Measurements from ENCODE around the gene PCNX3. TPM values are rescaled to one million over a fixed set of nuclear protein-coding genes. Genes with fewer than 3 reads are reported as not detected.
A peak's percentile ranks its signal among the peaks of the same experiment; 100 is the strongest.

The PCNX3 gene
- total and polyA plus RNA-seq, 2 donors (not counting 3 experiments of a cell fraction or from before 2014, with no cell fraction given): 42.6 to 53.9 TPM

DNA sequence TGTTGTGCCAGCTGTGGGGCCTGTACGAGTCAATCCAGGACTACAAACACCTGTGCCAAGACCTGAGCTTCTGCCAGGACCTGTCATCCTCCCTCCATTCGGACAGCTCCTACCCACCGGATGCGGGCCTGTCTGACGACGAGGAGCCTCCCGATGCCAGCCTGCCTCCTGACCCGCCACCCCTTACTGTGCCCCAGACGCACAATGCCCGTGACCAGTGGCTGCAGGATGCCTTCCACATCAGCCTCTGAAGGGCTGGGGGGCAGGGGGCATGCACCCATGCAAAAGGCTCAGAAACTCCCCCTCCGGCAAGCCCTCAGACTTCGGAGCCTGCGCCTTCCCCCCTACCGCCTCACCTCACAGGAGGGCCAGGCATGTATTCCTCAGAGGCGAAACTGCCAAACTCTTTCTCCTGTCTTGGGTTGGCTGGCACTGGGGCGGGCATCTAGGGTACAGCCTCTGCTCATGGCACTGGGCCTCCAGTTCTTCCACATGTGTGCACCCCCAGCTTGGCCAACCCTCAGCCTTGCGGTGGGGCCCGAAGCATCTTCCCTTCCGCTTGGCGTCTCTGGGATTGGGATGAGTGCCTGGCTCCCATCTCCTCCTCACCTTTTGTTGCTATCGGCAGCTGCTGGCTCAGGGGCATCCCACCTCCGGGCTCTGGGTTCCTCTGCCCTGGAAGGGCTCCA is 42.0 kb upstream of the PCNX3 start:
- Histone ChIP-seq H3K79me2 (ENCODE audit: control insufficient read depth, insufficient read depth, low read length) (peaks cover 25% of the 10 kb centered on the region), H3K27me3 (ENCODE audit: control insufficient read depth in 2 of 2, insufficient read depth in 2 of 2, low read length in 2 of 2) (no peaks in the 10 kb centered on the region), H3K27ac (ENCODE audit: insufficient read depth, low read depth, low read length) (no peak overlapping the region), H3K36me3 (ENCODE audit: control insufficient read depth in 2 of 2, extremely low read depth in 1 of 2, insufficient read depth in 2 of 2, low read length in 2 of 2) (no peaks in the 10 kb centered on the region), H3K4me1 (ENCODE audit: control insufficient read depth, extremely low read depth, insufficient read depth, low read length) (peaks cover 60% of the 10 kb centered on the region), H3K9me1 (replicated peaks; ENCODE audit: control insufficient read depth, extremely low read depth, insufficient read depth, low read length) (no peaks in the 10 kb centered on the region), H3K9ac (replicated peaks; ENCODE audit: extremely low read depth, insufficient read depth, low read length) (peak overlapping the region; percentile 76), H3K9me3 (replicated peaks; ENCODE audit: control insufficient read depth, insufficient read depth, low read length) (no peaks in the 10 kb centered on the region), H2AFZ (ENCODE audit: low read depth, low read length) (no peak overlapping the region), H3K4me2 (ENCODE audit: insufficient read depth, low read length) (peak overlapping the region; percentile 68), H4K20me1 (replicated peaks; ENCODE audit: control insufficient read depth, extremely low read depth, insufficient read depth, low read length) (no peaks in the 10 kb centered on the region), H3K4me3 (replicated peaks in 1 of 3; ENCODE audit: insufficient read depth in 1 of 3, low read depth in 1 of 3, low read length in 3 of 3) (peak overlapping the region; percentile 36 to 73 (median 65))
- TSS peak; percentile 5 for BruUV-seq (replicated peaks)
- dilution Hi-C loops (cut with MboI; ENCODE audit: extremely low pct_ligation_motif_present, low sequenced_read_pairs) (no loop called here), intact Hi-C loops (cut with micrococcal nuclease) (loop anchor here (1.0 to 5.0 kb wide), 5 partner anchors 15 to 191 kb away; partner anchors contain the start of genes LTBP3, PCNX3 and SLC25A45)
- ChIA-PET POLR2A (no interaction called here), CTCF (interaction anchor here (1.1 to 9.7 kb wide), 5 partner anchors 13 to 52 kb away, joined by 5 to 167 read pairs (median 10); partner anchors contain the start of gene LTBP3)
- FAIRE-seq (no peak), DNase-seq (ENCODE audit: low read depth, low spot score) (no peak)
- TF ChIP-seq GATA2 (IDR thresholded peaks at IDR 0.05; ENCODE audit: insufficient read depth, insufficient read length, low read depth, low read length) (no peak), POLR2A (IDR thresholded peaks at IDR 0.05; ENCODE audit: low read depth, low read length) (no peak), MYC (IDR thresholded peaks at IDR 0.05; ENCODE audit: low read depth, low read length) (no peak), FOS (IDR thresholded peaks at IDR 0.05; ENCODE audit: borderline replicate concordance, insufficient read depth, low read length) (no peak), POLR2AphosphoS5 (IDR thresholded peaks at IDR 0.05; ENCODE audit: insufficient read depth, low read depth, low read length) (no peak), EZH2 (IDR thresholded peaks at IDR 0.05; ENCODE audit: borderline replicate concordance, low read depth, low read length, severe bottlenecking) (no peak), JUN (IDR thresholded peaks at IDR 0.05; ENCODE audit: borderline replicate concordance, insufficient read depth, insufficient read length, low read depth) (no peak)
- TF ChIP-seq, protein P1, sequence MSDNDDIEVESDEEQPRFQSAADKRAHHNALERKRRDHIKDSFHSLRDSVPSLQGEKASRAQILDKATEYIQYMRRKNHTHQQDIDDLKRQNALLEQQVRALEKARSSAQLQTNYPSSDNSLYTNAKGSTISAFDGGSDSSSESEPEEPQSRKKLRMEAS (IDR thresholded peaks at IDR 0.05; ENCODE audit: insufficient read depth, insufficient read length): no peak
- TF ChIP-seq, protein P2, sequence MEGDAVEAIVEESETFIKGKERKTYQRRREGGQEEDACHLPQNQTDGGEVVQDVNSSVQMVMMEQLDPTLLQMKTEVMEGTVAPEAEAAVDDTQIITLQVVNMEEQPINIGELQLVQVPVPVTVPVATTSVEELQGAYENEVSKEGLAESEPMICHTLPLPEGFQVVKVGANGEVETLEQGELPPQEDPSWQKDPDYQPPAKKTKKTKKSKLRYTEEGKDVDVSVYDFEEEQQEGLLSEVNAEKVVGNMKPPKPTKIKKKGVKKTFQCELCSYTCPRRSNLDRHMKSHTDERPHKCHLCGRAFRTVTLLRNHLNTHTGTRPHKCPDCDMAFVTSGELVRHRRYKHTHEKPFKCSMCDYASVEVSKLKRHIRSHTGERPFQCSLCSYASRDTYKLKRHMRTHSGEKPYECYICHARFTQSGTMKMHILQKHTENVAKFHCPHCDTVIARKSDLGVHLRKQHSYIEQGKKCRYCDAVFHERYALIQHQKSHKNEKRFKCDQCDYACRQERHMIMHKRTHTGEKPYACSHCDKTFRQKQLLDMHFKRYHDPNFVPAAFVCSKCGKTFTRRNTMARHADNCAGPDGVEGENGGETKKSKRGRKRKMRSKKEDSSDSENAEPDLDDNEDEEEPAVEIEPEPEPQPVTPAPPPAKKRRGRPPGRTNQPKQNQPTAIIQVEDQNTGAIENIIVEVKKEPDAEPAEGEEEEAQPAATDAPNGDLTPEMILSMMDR (IDR thresholded peaks at IDR 0.05; ENCODE audit: extremely low read depth in 1 of 2, insufficient read depth in 1 of 2, low read depth in 1 of 2, low read length in 2 of 2): no peak
